ENCODE data around the gene AFAP1L2. TPM values are rescaled to one million over a fixed set of nuclear protein-coding genes. Genes with fewer than 3 reads are reported as not detected.

The AFAP1L2 gene
- total RNA-seq, 2 experiments from 2014 or later, result 0.36 to 0.50 TPM

GRCh38 chr10:114316744-114317143 lies 87.6 kb downstream of the AFAP1L2 start:
- intact Hi-C loops (cut with DNase I, micrococcal nuclease), result no loop called here
- Histone ChIP-seq H3K27me3 (ENCODE audit: control insufficient read depth in 1 of 2, insufficient read depth in 2 of 2, low read length in 2 of 2) (no peaks in the 10 kb centered on the region), H3K27ac (ENCODE audit: low read depth in 1 of 2, low read length in 2 of 2) (no peak overlapping the region), H3K9me3 (ENCODE audit: control insufficient read depth in 1 of 2, insufficient read depth in 1 of 2, low read length in 2 of 2) (peaks cover 0 to 5% of the 10 kb centered on the region in 2 experiments), H3K4me1 (ENCODE audit: insufficient read depth, low read length) (no peaks in the 10 kb centered on the region), H3K36me3 (ENCODE audit: insufficient read depth, low read length) (no peaks in the 10 kb centered on the region), H3K4me3 (ENCODE audit: low read length) (no peak overlapping the region)
- ChIA-PET POLR2A (no interaction called here), CTCF (no interaction called here)
- no peaks in the 10 kb centered on the region for H3K27me3 Mint-ChIP-seq
- no peak overlapping the region for H3K27ac Mint-ChIP-seq
- no peaks in the 10 kb centered on the region for H3K36me3 Mint-ChIP-seq (ENCODE audit: low read depth)
- TF ChIP-seq CTCF (IDR thresholded peaks at IDR 0.05), result no peak
- no peaks in the 10 kb centered on the region for H3K4me1 Mint-ChIP-seq (ENCODE audit: low read depth)
- no peak overlapping the region for H3K4me3 Mint-ChIP-seq
- DNase-seq (no peak), ATAC-seq (ENCODE audit: poor library complexity) (no peak)
- no peaks in the 10 kb centered on the region for H3K9me3 Mint-ChIP-seq

GRCh38 chr10:114315566-114316420 lies 88.5 kb downstream of the AFAP1L2 start:
- Histone ChIP-seq H3K4me3 (ENCODE audit: low read length) (no peak overlapping the region), H3K9me3 (ENCODE audit: control insufficient read depth in 1 of 2, insufficient read depth in 1 of 2, low read length in 2 of 2) (peaks cover 0 to 5% of the 10 kb centered on the region in 2 experiments), H3K4me1 (ENCODE audit: insufficient read depth, low read length) (no peaks in the 10 kb centered on the region), H3K27ac (ENCODE audit: low read depth in 1 of 2, low read length in 2 of 2) (no peak overlapping the region), H3K27me3 (ENCODE audit: control insufficient read depth in 1 of 2, insufficient read depth in 2 of 2, low read length in 2 of 2) (no peaks in the 10 kb centered on the region), H3K36me3 (ENCODE audit: insufficient read depth, low read length) (no peaks in the 10 kb centered on the region)
- no peaks in the 10 kb centered on the region for H3K27me3 Mint-ChIP-seq
- ATAC-seq (ENCODE audit: poor library complexity) (no peak), DNase-seq (no peak)
- no peak overlapping the region for H3K4me3 Mint-ChIP-seq
- H3K9me3 Mint-ChIP-seq, result no peaks in the 10 kb centered on the region
- ChIA-PET CTCF (interaction anchor here (0.7 kb wide), 1 partner anchor 11 kb away, joined by 3 read pairs; no protein-coding TSS in a partner anchor), POLR2A (no interaction called here)
- no peak overlapping the region for H3K27ac Mint-ChIP-seq
- TF ChIP-seq CTCF (IDR thresholded peaks at IDR 0.05), result no peak
- no peaks in the 10 kb centered on the region for H3K4me1 Mint-ChIP-seq (ENCODE audit: low read depth)
- intact Hi-C loops (cut with DNase I, micrococcal nuclease), result no loop called here
- H3K36me3 Mint-ChIP-seq (ENCODE audit: low read depth), result no peaks in the 10 kb centered on the region

GRCh38 chr10:114313866-114314265 lies 90.4 kb downstream of the AFAP1L2 start:
- no peak overlapping the region for H3K27ac Mint-ChIP-seq
- CTCF ChIA-PET, result no interaction called here
- no peaks in the 10 kb centered on the region for H3K27me3 ChIP-seq (ENCODE audit: control insufficient read depth in 1 of 2, insufficient read depth in 2 of 2, low read length in 2 of 2)
- ATAC-seq (ENCODE audit: poor library complexity) (no peak), DNase-seq (no peak)
- intact Hi-C loops (cut with DNase I, micrococcal nuclease), result no loop called here
- no peak for TF ChIP-seq CTCF (IDR thresholded peaks at IDR 0.05)
- no peaks in the 10 kb centered on the region for H3K4me1 Mint-ChIP-seq (ENCODE audit: low read depth)
- POLR2A ChIA-PET, result no interaction called here
- no peaks in the 10 kb centered on the region for H3K27me3 Mint-ChIP-seq
- no peak overlapping the region for H3K4me3 Mint-ChIP-seq
- H3K9me3 ChIP-seq (ENCODE audit: control insufficient read depth in 1 of 2, insufficient read depth in 1 of 2, low read length in 2 of 2), result peaks cover 0 to 5% of the 10 kb centered on the region in 2 experiments
- H3K9me3 Mint-ChIP-seq, result no peaks in the 10 kb centered on the region
- no peaks in the 10 kb centered on the region for H3K36me3 ChIP-seq (ENCODE audit: insufficient read depth, low read length)
- no peak overlapping the region for H3K4me3 ChIP-seq (ENCODE audit: low read length)
- no peaks in the 10 kb centered on the region for H3K4me1 ChIP-seq (ENCODE audit: insufficient read depth, low read length)
- no peak overlapping the region for H3K27ac ChIP-seq (ENCODE audit: low read depth in 1 of 2, low read length in 2 of 2)
- H3K36me3 Mint-ChIP-seq (ENCODE audit: low read depth), result no peaks in the 10 kb centered on the region
